Measurements from ENCODE around the gene NIN. TPM values are rescaled to one million over a fixed set of nuclear protein-coding genes. Genes with fewer than 3 reads are reported as not detected.

The NIN gene
- total RNA-seq, 1 donor from 2014 or later, result 22.8 TPM

GRCh38 chr14:50778721-50779483 is 52.1 kb downstream of the NIN start:
- no peak for ATAC-seq (ENCODE audit: poor library complexity)
- intact Hi-C loops (cut with DNase I), result loop anchor here (5.0 kb wide), 2 partner anchors 83 to 177 kb away; no protein-coding TSS in a partner anchor
- DNase-seq, result no peak

GRCh38 chr14:50776522-50776921 is 54.4 kb downstream of the NIN start:
- DNase-seq (no peak), ATAC-seq (ENCODE audit: poor library complexity) (no peak)
- intact Hi-C loops (cut with DNase I), result loop anchor here (5.0 kb wide), 2 partner anchors 86 to 174 kb away; no protein-coding TSS in a partner anchor

DNA sequence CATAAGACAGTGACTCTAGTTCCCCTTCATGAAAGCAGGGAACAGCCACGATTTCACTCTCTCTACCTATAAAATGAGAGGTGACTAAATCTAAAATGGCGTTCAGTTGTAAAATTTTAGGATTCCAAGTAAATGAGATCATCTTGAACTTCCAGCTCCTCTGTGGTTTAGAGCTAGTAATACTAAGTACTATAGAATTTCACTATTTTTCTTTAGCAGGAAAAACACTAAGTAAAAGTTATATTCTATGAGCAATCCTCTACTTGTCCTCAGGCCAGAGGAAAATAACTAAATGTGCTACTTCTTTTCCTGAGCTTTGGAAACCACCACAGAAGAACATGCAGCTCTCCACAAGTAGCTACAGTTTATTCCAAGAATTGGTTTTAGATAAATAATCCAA is 55.6 kb downstream of the NIN start:
- DNase-seq, result no peak
- intact Hi-C loops (cut with DNase I), result loop anchor here (5.0 kb wide), 2 partner anchors 87 to 173 kb away; no protein-coding TSS in a partner anchor
- peak; percentile 12 for ATAC-seq (ENCODE audit: poor library complexity)

DNA sequence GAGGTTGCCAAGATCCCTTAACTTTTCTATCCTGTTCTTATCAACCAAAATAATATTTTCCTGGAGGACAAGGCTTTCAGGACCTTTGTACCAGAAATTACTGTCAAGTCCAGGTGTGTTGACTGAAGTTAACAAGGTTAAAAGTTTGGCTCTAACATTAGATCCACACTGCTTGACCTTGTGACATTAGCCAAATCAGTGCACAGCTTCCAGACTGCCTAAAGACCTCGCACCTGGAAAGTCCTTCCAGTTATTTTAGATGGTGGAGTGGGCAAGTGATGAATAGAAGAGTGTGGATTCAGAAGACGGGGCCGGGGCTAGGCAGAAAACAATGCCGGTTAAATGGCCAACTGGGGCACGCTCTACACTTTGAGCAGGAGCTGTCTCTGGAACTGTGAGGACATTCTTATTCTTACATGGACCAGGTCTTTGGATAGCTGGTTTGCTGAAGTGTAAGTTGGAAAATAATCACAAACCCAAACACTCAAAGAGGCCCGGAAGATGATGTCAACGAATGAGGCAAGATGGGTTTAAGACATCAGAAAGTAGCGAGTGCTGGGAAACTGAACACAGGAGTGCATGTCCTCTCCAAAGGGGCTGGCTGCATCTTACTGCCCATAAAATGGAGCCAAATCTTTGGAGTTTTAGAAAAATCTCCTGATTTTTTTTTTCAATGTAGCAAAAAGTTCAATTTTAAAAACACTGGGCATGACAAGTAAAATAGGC is 56.3 kb downstream of the NIN start:
- no peak for ATAC-seq (ENCODE audit: poor library complexity)
- no peak for DNase-seq
- intact Hi-C loops (cut with DNase I), result loop anchor here (5.0 kb wide), 2 partner anchors 88 to 172 kb away; no protein-coding TSS in a partner anchor

DNA sequence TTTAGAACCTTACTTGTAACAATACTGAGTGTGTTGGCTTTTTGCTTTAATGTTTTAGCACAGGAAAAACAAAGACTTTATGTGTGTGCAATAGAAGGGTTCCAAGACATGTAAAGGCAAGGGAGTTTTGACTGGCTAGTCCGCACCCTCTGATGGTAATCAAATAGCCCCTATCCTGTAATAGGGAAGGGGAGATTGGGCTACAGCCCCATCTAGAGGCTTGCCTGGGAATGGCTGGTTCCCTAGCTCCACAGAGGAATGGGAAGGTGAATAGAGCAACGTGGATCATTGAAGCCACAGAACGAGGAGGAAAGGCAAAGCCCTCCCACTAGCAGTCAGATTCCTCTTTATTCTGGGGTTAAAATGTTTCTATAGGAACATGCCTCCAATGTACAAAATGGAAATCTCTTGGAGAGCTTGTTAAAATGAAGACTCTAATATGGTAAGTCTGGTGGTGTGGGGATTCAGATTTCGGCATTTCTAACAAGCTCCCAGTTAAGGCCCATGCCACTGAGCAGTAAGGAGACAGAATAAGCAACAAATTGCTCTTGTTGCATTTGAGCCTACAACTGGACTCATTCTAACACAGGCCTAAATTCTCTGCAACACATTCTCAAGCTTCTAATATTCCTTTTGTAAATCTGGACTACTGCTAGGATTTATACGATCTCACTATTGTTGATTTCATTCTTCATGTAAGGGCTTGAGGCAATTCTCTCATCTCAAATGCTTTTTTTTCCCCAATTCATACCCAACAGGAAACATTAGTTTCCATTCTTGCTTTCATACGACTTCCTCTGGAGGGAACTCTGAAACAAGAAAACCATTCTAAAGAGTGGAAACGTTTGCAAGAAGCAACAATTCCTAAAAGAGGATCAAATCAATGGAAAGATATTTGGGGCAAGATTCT is 57.1 kb downstream of the NIN start:
- no peak for ATAC-seq (ENCODE audit: poor library complexity)
- intact Hi-C loops (cut with DNase I), result no loop called here
- DNase-seq, result no peak

DNA sequence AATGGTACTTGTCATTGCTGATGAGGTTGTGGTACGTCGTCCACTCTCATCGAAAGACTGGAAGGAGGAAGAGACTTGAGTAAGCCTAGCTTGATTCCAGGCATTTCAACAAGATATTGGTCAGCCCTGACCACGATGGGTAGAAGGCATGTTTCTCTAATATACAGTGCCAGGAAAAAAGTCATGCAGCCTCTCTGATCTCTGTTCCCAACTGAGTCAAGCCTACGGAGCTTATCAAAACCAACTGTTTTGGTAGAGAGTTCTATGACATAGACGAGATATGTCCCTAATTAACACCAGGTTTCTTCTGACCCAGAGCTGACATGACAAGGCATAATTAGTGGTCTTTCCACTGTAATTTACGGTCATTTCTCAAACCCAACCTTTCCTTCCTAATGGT is 58.5 kb downstream of the NIN start:
- intact Hi-C loops (cut with DNase I), result no loop called here
- DNase-seq, result no peak
- no peak for ATAC-seq (ENCODE audit: poor library complexity)

GRCh38 chr14:50770586-50770985 is 60.4 kb downstream of the NIN start:
- no peak for ATAC-seq (ENCODE audit: poor library complexity)
- intact Hi-C loops (cut with DNase I), result no loop called here

GRCh38 chr14:50769863-50770500 is 61.0 kb downstream of the NIN start:
- ATAC-seq (ENCODE audit: poor library complexity) (no peak), DNase-seq (no peak)
- intact Hi-C loops (cut with DNase I), result no loop called here

More at GRCh38 chr14:50770586-50770985, 60.4 kb downstream of the NIN start:
- no peak for DNase-seq

DNA sequence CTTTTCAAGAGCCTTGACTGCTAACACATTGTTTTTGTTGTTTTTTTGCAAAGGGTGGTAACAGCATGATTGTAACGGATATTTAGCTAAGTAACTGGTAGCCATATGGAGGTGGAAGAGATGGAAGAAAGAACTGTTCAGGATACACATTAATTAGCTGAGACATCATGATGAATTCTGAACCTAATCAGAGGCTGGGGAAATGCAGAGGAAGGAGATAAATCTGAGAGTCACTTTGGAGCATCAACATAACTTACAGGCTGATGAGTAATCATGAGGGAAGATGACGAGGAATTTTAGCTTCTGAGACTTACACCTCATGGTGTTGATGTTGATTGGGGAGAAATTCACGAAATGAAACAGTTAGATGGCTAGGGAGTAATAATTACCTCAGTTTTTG is 62.3 kb downstream of the NIN start:
- intact Hi-C loops (cut with DNase I), result no loop called here

GRCh38 chr14:50766338-50766886 is 64.5 kb downstream of the NIN start:
- DNase-seq (no peak), ATAC-seq (ENCODE audit: poor library complexity) (peak; percentile 74)
- intact Hi-C loops (cut with DNase I), result no loop called here

More for the DNA sequence above, 62.3 kb downstream of the NIN start:
- DNase-seq, result no peak
- no peak for ATAC-seq (ENCODE audit: poor library complexity)

GRCh38 chr14:50763382-50764007 is 67.5 kb downstream of the NIN start:
- DNase-seq (no peak), ATAC-seq (ENCODE audit: poor library complexity) (no peak)
- intact Hi-C loops (cut with DNase I), result no loop called here

GRCh38 chr14:50762931-50763300 is 68.0 kb downstream of the NIN start:
- intact Hi-C loops (cut with DNase I), result no loop called here
- no peak for DNase-seq
- no peak for ATAC-seq (ENCODE audit: poor library complexity)

DNA sequence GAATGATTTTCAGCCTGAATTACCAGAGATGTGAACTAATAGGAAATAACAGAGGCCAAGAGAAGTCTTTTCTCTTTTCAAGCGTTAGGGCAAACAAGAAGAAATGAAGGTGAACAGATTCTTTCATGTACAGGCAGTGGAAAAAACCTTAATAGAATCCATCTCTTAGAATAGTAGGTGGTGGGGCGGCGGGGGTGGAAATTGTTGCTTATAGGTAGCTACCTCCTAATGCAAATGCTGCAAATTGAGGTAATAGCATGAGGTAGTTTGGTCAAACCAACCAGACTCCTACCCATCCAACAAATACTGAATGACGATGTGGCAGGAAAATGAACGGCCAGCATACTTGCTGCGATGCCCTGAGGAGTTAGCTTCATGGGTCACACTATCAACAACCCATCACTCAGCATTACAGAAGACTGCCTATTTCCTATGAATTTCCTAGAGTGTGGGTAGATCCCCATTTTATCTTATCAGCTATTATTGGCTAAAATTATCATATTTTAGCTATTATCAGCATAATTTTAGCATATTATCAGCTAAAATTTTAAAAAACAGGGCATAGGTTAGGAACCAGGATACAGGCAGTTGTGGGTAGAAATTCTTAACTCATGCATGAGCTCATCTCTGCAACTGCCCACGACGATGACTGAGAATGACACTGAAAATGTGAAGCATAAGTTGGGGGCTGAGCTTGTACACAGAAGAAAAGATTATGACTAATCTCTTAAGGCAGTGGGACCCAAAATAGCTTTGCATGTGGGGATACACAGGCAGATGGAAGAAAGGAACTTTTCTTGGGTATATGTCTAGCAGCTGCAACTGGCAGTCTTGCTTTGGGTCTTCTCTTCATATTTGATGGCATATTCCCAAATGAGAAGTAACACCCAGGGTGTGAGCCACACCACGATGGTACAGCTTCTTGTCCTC is 68.7 kb downstream of the NIN start:
- no peak for ATAC-seq (ENCODE audit: poor library complexity)
- intact Hi-C loops (cut with DNase I), result no loop called here

GRCh38 chr14:50759800-50760543 is 71.0 kb downstream of the NIN start:
- DNase-seq (no peak), ATAC-seq (ENCODE audit: poor library complexity) (no peak)
- intact Hi-C loops (cut with DNase I), result no loop called here

More for the DNA sequence above, 68.7 kb downstream of the NIN start:
- no peak for DNase-seq

DNA sequence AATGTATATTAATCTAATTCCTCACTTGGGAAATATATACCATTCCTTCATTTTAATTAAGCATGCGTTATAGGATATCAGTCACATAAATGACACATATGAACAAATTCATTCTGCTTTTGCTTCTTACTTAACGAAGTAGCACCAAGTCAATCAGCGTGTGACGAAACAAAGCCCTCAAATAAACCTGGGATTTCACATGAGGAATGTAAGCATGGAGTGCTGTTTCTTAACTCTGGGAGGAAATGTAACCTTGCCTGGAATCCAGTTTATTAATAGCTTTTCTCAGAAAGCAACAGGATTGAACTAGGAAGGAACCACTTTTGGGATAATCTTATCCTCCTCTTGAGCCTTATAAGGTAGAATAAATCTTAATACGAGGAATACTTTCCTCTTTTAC is 72.0 kb downstream of the NIN start:
- DNase-seq (no peak), ATAC-seq (ENCODE audit: poor library complexity) (no peak)
- intact Hi-C loops (cut with DNase I), result no loop called here

DNA sequence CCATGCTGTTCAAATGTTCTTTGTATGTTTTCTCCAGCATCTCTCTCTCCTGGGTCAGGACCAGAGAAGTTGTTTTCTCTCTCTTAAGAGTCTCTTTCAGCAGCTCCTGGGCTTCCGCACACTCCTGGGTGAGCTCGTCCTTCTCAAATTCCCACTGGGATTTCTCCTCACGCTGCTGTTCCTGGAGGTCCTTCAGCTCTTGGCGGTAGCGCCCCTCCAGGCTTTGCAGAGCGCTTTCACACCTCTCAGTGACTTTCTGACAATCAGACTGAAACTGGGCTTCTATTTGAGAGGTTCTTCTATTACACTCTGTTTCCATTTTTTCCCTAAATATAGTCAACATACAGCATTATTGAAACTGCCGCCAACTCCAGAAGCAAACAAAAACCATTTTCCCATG is 72.7 kb downstream of the NIN start:
- ATAC-seq (ENCODE audit: poor library complexity) (no peak), DNase-seq (no peak)
- intact Hi-C loops (cut with DNase I), result no loop called here

Measured in Right ventricle myocardium superior (tissue), 1 donor.